ENCODE measurements around the gene RHEBL1. TPM values are rescaled to one million over a fixed set of nuclear protein-coding genes. Genes with fewer than 3 reads are reported as not detected.

RHEBL1 gene
- total RNA-seq, 1 experiment from 2014 or later = 9.0 TPM

DNA sequence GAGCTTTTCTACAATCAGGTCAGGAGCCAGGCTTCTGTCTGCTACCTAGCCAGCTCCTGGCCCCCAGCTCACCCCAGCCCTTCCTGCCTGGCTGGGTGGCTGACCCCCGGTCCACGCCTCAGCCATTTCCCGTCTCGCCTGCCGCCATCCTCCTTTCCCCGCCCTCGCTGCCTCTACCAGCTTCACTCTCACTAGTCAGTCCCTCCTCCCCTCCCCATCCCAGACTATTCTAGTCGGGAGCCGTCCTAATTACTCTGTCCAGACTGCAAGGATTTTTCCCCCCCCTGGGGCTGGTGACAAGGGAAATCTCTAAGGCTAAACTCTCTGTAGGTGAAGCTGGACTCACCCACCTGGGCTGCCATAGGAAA is 24.0 kb upstream of the RHEBL1 start:
- POLR2A ChIA-PET = interaction anchor here (0.6 kb wide), 1 partner anchor 115 kb away, joined by 3 read pairs; the partner anchor contains the start of gene WNT1
- H3K27me3 Mint-ChIP-seq (ENCODE audit: low read depth) = peaks cover 71% of the 10 kb centered on the region
- CTCF ChIA-PET = interaction anchor here (0.8 to 4.6 kb wide), 14 partner anchors 9 to 142 kb away, joined by 3 to 64 read pairs (median 6); partner anchors contain the start of genes TUBA1B and WNT1

DNA sequence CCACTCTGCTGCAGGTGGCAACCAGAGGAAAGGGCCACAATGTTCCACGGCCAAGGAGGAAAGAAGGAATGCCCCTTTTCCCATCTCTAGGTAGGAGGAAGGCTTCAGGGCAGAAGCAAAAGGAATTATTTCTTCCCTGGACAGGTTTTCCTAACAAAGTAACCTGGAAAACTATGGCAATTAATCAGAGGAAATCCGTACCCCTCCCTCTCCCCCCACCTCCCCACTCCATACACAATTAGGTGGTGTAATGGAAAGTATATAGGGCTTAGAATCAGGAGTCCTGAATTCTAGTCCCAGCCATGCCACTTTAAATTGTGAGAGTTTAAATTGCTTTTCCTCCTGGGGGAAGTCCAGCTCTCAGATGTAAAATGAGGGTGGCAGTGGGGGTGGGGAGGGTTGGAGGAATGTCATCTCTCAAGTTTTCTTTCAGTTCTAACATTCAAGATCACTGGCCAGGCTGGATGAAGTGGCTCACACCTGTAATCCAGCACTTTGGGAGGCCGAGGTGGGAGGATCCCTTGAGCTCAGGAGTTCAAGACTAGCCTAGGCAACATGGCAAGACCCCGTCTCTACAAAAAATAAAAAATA is 23.1 kb upstream of the RHEBL1 start:
- no peak for ATAC-seq
- ChIA-PET CTCF (interaction anchor here (0.6 to 4.6 kb wide), 35 partner anchors 8 to 265 kb away, joined by 3 to 64 read pairs (median 5); partner anchors contain the start of genes LMBR1L, PRKAG1, RHEBL1 and TUBA1B), POLR2A (interaction anchor here (1.0 to 1.4 kb wide), 2 partner anchors 23 to 28 kb away, joined by 3 to 6 read pairs; partner anchors contain the start of gene RHEBL1)
- Mint-ChIP-seq H3K27ac (no peak overlapping the region), H3K9me3 (no peaks in the 10 kb centered on the region), H3K4me3 (peak overlapping the region; percentile 56), H3K27me3 (ENCODE audit: low read depth) (peaks cover 80% of the 10 kb centered on the region), H3K4me1 (peaks cover 57% of the 10 kb centered on the region), H3K36me3 (peaks cover 5% of the 10 kb centered on the region; the same call in 1 of the 2 replicates)
- no peak for DNase-seq (ENCODE audit: low spot score)
- TF ChIP-seq MYBL2 (CRISPR knock-in tag; IDR thresholded peaks at IDR 0.05) = no peak
- no peak for TF ChIP-seq FOXP1 (CRISPR knock-in tag; IDR thresholded peaks at IDR 0.05; ENCODE audit: borderline replicate concordance)
- no peak for TF ChIP-seq GTF2I (CRISPR knock-in tag; conservative IDR thresholded peaks at IDR 0.05)
- no peak for TF ChIP-seq ZSCAN18 (CRISPR knock-in tag; IDR thresholded peaks at IDR 0.05)
- TF ChIP-seq, protein P1, sequence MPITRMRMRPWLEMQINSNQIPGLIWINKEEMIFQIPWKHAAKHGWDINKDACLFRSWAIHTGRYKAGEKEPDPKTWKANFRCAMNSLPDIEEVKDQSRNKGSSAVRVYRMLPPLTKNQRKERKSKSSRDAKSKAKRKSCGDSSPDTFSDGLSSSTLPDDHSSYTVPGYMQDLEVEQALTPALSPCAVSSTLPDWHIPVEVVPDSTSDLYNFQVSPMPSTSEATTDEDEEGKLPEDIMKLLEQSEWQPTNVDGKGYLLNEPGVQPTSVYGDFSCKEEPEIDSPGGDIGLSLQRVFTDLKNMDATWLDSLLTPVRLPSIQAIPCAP (CRISPR knock-in tag; IDR thresholded peaks at IDR 0.05) = no peak
- TF ChIP-seq RELA (CRISPR knock-in tag; IDR thresholded peaks at IDR 0.05; ENCODE audit: borderline replicate concordance) = no peak
- no peak for TF ChIP-seq KAT7 (CRISPR knock-in tag; IDR thresholded peaks at IDR 0.05; ENCODE audit: borderline replicate concordance)
- TF ChIP-seq, protein P2, sequence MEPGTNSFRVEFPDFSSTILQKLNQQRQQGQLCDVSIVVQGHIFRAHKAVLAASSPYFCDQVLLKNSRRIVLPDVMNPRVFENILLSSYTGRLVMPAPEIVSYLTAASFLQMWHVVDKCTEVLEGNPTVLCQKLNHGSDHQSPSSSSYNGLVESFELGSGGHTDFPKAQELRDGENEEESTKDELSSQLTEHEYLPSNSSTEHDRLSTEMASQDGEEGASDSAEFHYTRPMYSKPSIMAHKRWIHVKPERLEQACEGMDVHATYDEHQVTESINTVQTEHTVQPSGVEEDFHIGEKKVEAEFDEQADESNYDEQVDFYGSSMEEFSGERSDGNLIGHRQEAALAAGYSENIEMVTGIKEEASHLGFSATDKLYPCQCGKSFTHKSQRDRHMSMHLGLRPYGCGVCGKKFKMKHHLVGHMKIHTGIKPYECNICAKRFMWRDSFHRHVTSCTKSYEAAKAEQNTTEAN (CRISPR knock-in tag; IDR thresholded peaks at IDR 0.05) = no peak
- TF ChIP-seq, protein P3, sequence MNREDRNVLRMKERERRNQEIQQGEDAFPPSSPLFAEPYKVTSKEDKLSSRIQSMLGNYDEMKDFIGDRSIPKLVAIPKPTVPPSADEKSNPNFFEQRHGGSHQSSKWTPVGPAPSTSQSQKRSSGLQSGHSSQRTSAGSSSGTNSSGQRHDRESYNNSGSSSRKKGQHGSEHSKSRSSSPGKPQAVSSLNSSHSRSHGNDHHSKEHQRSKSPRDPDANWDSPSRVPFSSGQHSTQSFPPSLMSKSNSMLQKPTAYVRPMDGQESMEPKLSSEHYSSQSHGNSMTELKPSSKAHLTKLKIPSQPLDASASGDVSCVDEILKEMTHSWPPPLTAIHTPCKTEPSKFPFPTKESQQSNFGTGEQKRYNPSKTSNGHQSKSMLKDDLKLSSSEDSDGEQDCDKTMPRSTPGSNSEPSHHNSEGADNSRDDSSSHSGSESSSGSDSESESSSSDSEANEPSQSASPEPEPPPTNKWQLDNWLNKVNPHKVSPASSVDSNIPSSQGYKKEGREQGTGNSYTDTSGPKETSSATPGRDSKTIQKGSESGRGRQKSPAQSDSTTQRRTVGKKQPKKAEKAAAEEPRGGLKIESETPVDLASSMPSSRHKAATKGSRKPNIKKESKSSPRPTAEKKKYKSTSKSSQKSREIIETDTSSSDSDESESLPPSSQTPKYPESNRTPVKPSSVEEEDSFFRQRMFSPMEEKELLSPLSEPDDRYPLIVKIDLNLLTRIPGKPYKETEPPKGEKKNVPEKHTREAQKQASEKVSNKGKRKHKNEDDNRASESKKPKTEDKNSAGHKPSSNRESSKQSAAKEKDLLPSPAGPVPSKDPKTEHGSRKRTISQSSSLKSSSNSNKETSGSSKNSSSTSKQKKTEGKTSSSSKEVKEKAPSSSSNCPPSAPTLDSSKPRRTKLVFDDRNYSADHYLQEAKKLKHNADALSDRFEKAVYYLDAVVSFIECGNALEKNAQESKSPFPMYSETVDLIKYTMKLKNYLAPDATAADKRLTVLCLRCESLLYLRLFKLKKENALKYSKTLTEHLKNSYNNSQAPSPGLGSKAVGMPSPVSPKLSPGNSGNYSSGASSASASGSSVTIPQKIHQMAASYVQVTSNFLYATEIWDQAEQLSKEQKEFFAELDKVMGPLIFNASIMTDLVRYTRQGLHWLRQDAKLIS (CRISPR knock-in tag; IDR thresholded peaks at IDR 0.05; ENCODE audit: borderline replicate concordance) = no peak
- TF ChIP-seq, protein P4, sequence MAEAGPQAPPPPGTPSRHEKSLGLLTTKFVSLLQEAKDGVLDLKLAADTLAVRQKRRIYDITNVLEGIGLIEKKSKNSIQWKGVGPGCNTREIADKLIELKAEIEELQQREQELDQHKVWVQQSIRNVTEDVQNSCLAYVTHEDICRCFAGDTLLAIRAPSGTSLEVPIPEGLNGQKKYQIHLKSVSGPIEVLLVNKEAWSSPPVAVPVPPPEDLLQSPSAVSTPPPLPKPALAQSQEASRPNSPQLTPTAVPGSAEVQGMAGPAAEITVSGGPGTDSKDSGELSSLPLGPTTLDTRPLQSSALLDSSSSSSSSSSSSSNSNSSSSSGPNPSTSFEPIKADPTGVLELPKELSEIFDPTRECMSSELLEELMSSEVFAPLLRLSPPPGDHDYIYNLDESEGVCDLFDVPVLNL (CRISPR knock-in tag; IDR thresholded peaks at IDR 0.05; ENCODE audit: borderline replicate concordance, low read depth) = no peak
- TF ChIP-seq, protein P5, sequence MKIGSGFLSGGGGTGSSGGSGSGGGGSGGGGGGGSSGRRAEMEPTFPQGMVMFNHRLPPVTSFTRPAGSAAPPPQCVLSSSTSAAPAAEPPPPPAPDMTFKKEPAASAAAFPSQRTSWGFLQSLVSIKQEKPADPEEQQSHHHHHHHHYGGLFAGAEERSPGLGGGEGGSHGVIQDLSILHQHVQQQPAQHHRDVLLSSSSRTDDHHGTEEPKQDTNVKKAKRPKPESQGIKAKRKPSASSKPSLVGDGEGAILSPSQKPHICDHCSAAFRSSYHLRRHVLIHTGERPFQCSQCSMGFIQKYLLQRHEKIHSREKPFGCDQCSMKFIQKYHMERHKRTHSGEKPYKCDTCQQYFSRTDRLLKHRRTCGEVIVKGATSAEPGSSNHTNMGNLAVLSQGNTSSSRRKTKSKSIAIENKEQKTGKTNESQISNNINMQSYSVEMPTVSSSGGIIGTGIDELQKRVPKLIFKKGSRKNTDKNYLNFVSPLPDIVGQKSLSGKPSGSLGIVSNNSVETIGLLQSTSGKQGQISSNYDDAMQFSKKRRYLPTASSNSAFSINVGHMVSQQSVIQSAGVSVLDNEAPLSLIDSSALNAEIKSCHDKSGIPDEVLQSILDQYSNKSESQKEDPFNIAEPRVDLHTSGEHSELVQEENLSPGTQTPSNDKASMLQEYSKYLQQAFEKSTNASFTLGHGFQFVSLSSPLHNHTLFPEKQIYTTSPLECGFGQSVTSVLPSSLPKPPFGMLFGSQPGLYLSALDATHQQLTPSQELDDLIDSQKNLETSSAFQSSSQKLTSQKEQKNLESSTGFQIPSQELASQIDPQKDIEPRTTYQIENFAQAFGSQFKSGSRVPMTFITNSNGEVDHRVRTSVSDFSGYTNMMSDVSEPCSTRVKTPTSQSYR (CRISPR knock-in tag; IDR thresholded peaks at IDR 0.05) = no peak
- TF ChIP-seq EMX1 (CRISPR knock-in tag; IDR thresholded peaks at IDR 0.05) = no peak
- no peak for TF ChIP-seq ZNF671 (CRISPR knock-in tag; IDR thresholded peaks at IDR 0.05)
- TF ChIP-seq PRRX2 (CRISPR knock-in tag; IDR thresholded peaks at IDR 0.05) = no peak
- no peak for TF ChIP-seq FOXK1 (CRISPR knock-in tag; IDR thresholded peaks at IDR 0.05)
- TF ChIP-seq ZNF396 (CRISPR knock-in tag; IDR thresholded peaks at IDR 0.05; ENCODE audit: borderline replicate concordance) = no peak

More for the DNA sequence above, 24.0 kb upstream of the RHEBL1 start:
- Mint-ChIP-seq H3K36me3 (peaks cover 5% of the 10 kb centered on the region; the same call in 1 of the 2 replicates), H3K4me1 (peaks cover 50% of the 10 kb centered on the region), H3K9me3 (no peaks in the 10 kb centered on the region), H3K27ac (no peak overlapping the region), H3K4me3 (peak overlapping the region; percentile 55)
- DNase-seq (ENCODE audit: low spot score) (peak; percentile 31), ATAC-seq (no peak)
- TF ChIP-seq ZNF138 (CRISPR knock-in tag; conservative IDR thresholded peaks at IDR 0.05) (no peak), GABPB1 (CRISPR knock-in tag; IDR thresholded peaks at IDR 0.05) (no peak)
